ENCODE results near the gene MAGEB16. TPM values are rescaled to one million over a fixed set of nuclear protein-coding genes. Genes with fewer than 3 reads are reported as not detected.

MAGEB16 gene
- polyA plus RNA-seq, 3 donors, result not detected

DNA sequence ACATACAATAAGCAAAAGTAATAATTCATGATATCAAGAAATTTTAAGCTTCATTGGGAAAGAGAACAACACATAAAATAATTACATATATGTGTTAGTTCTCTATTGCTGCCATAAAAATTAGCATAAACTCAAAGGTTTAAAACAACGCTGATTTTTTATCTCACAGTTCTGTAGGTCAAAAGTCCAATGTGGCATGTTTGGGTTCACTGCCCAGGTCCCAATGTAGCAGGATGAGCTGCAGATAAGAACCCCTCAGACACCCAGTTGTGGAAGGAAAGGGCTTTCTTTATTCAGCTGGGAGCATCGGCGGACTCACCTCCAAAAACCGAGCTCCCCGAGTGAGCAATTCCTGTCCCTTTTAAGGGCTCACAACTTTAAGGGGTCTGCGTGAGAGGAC, 13.1 kb upstream of the MAGEB16 start:
- Mint-ChIP-seq H3K4me1 (no peaks in the 10 kb centered on the region), H3K27ac (no peak overlapping the region), H3K9me3 (peaks cover 0 to 5% (median 0%) of the 10 kb centered on the region in 7 donors), H3K27me3 (ENCODE audit: low read depth in 3 of 3) (peaks cover 0 to 4% (median 0%) of the 10 kb centered on the region in 3 donors), H3K36me3 (no peaks in the 10 kb centered on the region), H3K4me3 (no peak overlapping the region)
- H3K4me1 ChIP-seq (ENCODE audit: control insufficient read depth in 1 of 2, insufficient read depth in 2 of 2, low read length in 2 of 2), result no peaks in the 10 kb centered on the region
- H3K4me2 ChIP-seq (replicated peaks; ENCODE audit: extremely low read depth, low read length, poor library complexity, severe bottlenecking), result no peak overlapping the region
- H3K27me3 ChIP-seq (ENCODE audit: control insufficient read depth in 2 of 2, insufficient read depth in 2 of 2, low read length in 2 of 2), result no peaks in the 10 kb centered on the region
- WGBS (ENCODE audit: insufficient coverage), result no CpG with 5 or more reads among the region's 6 CpGs
- H3K4me3 ChIP-seq (replicated peaks in 1 of 3; ENCODE audit: low read depth in 2 of 3, low read length in 3 of 3), result no peak overlapping the region
- no peak for DNase-seq
- H2AFZ ChIP-seq (ENCODE audit: insufficient read depth, low read depth, low read length, poor library complexity, severe bottlenecking), result no peak overlapping the region
- no peaks in the 10 kb centered on the region for H3K9me3 ChIP-seq (replicated peaks in 1 of 2; ENCODE audit: control insufficient read depth in 1 of 2, insufficient read depth in 1 of 2, low read length in 2 of 2)
- TF ChIP-seq, protein P1, sequence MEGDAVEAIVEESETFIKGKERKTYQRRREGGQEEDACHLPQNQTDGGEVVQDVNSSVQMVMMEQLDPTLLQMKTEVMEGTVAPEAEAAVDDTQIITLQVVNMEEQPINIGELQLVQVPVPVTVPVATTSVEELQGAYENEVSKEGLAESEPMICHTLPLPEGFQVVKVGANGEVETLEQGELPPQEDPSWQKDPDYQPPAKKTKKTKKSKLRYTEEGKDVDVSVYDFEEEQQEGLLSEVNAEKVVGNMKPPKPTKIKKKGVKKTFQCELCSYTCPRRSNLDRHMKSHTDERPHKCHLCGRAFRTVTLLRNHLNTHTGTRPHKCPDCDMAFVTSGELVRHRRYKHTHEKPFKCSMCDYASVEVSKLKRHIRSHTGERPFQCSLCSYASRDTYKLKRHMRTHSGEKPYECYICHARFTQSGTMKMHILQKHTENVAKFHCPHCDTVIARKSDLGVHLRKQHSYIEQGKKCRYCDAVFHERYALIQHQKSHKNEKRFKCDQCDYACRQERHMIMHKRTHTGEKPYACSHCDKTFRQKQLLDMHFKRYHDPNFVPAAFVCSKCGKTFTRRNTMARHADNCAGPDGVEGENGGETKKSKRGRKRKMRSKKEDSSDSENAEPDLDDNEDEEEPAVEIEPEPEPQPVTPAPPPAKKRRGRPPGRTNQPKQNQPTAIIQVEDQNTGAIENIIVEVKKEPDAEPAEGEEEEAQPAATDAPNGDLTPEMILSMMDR (IDR thresholded peaks at IDR 0.05), result no peak
- intact Hi-C loops (cut with micrococcal nuclease), result no loop called here
- H3K36me3 ChIP-seq (replicated peaks in 1 of 2; ENCODE audit: control insufficient read depth in 1 of 2, insufficient read depth in 2 of 2, low read length in 2 of 2), result no peaks in the 10 kb centered on the region
- no peaks in the 10 kb centered on the region for H4K20me1 ChIP-seq (ENCODE audit: insufficient read depth, low read length)
- H3K79me2 ChIP-seq (ENCODE audit: insufficient read depth, low read length), result no peaks in the 10 kb centered on the region
- H3K9ac ChIP-seq (ENCODE audit: insufficient read depth, low read length, poor library complexity, severe bottlenecking), result no peak overlapping the region
- H3K27ac ChIP-seq (ENCODE audit: low read depth in 1 of 2, low read length in 2 of 2), result no peak overlapping the region

DNA sequence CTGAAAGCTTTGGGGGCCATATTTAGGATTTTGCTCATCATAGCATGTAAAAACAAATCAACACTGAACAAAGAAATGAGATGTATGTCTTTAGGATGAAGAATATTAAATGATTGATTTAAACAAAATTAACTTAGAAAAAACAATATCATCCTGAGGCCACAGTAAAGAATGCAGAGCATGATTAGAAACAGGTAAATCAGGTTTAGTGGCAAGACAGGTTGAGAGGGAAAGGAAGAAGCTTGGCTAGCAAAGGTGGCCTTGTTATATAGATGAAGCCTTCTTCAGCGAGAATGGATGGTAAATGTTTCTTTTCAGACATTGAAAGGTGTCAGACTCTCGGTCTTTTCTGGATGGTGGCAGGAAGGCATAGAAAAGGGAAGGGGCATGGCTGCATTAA, 11.9 kb upstream of the MAGEB16 start:
- Histone ChIP-seq H4K20me1 (ENCODE audit: insufficient read depth, low read length) (no peaks in the 10 kb centered on the region), H3K4me2 (replicated peaks; ENCODE audit: extremely low read depth, low read length, poor library complexity, severe bottlenecking) (no peak overlapping the region), H3K27ac (ENCODE audit: low read depth in 1 of 2, low read length in 2 of 2) (no peak overlapping the region), H3K27me3 (ENCODE audit: control insufficient read depth in 2 of 2, insufficient read depth in 2 of 2, low read length in 2 of 2) (no peaks in the 10 kb centered on the region), H3K9ac (ENCODE audit: insufficient read depth, low read length, poor library complexity, severe bottlenecking) (no peak overlapping the region), H3K4me1 (ENCODE audit: control insufficient read depth in 1 of 2, insufficient read depth in 2 of 2, low read length in 2 of 2) (no peaks in the 10 kb centered on the region), H3K9me3 (replicated peaks in 1 of 2; ENCODE audit: control insufficient read depth in 1 of 2, insufficient read depth in 1 of 2, low read length in 2 of 2) (no peaks in the 10 kb centered on the region), H3K79me2 (ENCODE audit: insufficient read depth, low read length) (no peaks in the 10 kb centered on the region), H3K36me3 (replicated peaks in 1 of 2; ENCODE audit: control insufficient read depth in 1 of 2, insufficient read depth in 2 of 2, low read length in 2 of 2) (no peaks in the 10 kb centered on the region), H3K4me3 (replicated peaks in 1 of 3; ENCODE audit: low read depth in 2 of 3, low read length in 3 of 3) (no peak overlapping the region), H2AFZ (ENCODE audit: insufficient read depth, low read depth, low read length, poor library complexity, severe bottlenecking) (no peak overlapping the region)
- no peaks in the 10 kb centered on the region for H3K36me3 Mint-ChIP-seq
- H3K27me3 Mint-ChIP-seq (ENCODE audit: low read depth in 3 of 3), result peaks cover 0 to 4% (median 0%) of the 10 kb centered on the region in 3 donors
- no peak for DNase-seq
- no CpG with 5 or more reads among the region's 2 CpGs for WGBS (ENCODE audit: insufficient coverage)
- TF ChIP-seq, protein P1 (IDR thresholded peaks at IDR 0.05), result no peak
- no peaks in the 10 kb centered on the region for H3K4me1 Mint-ChIP-seq
- intact Hi-C loops (cut with micrococcal nuclease), result no loop called here
- H3K27ac Mint-ChIP-seq, result peak overlapping the region in 1 of 7 donors; percentile 16
- no peak overlapping the region for H3K4me3 Mint-ChIP-seq
- H3K9me3 Mint-ChIP-seq, result peaks cover 0 to 5% (median 0%) of the 10 kb centered on the region in 7 donors
